ENCODE results near the gene DLEC1. TPM values are rescaled to one million over a fixed set of nuclear protein-coding genes. Genes with fewer than 3 reads are reported as not detected.

Gene DLEC1
- total and polyA plus RNA-seq, 2 donors (not counting 1 experiment from before 2014, with no cell fraction given), result 0.52 to 2.1 TPM

DNA sequence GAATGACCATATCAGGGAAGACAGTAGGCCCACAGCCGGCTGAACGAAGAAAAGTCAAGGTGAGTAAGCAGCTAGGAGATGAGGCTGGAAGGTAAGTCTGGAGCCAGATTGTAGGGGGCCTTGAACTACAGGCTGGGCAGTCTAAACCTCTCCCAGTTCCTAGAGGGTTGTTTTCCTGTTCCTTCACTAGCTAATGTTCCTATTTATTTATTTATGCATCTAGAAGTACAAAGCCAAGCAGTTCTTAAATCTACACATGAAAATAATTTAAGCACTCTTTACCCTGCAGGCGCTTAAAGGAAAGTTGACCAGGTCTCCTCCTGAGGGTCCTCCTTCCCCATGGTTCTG is 94.2 kb downstream of the DLEC1 start:
- no peak overlapping the region for H3K9ac ChIP-seq (ENCODE audit: low read length)
- CTCF ChIA-PET, result interaction anchor here (0.9 kb wide), 1 partner anchor 214 kb away, joined by 3 read pairs; no protein-coding TSS in a partner anchor
- no peak for DNase-seq
- H3K9me3 ChIP-seq (ENCODE audit: control extremely low read depth in 1 of 3, control insufficient read depth in 2 of 3, insufficient read depth in 1 of 3, low read length in 2 of 3), result no peaks in the 10 kb centered on the region
- POLR2A ChIA-PET, result no interaction called here
- no peak overlapping the region for H3K4me3 ChIP-seq (ENCODE audit: control extremely low read depth in 1 of 5, extremely low read depth in 1 of 5, insufficient read depth in 1 of 5, low read depth in 2 of 5, low read length in 4 of 5)
- no peak overlapping the region for H3K27ac ChIP-seq (ENCODE audit: low read length in 2 of 2)
- intact Hi-C loops (cut with micrococcal nuclease), result loop anchor here (10.0 kb wide), 1 partner anchor 972 kb away; the partner anchor contains the start of genes GORASP1 and TTC21A
- no peak for ATAC-seq (ENCODE audit: low read depth)
- H2AFZ ChIP-seq (ENCODE audit: insufficient read depth, low read depth, low read length, poor library complexity, severe bottlenecking), result no peak overlapping the region
- H3K79me2 ChIP-seq (ENCODE audit: control insufficient read depth, insufficient read depth, low read length), result peaks cover 66% of the 10 kb centered on the region
- peaks cover 35% of the 10 kb centered on the region for H3K4me1 Mint-ChIP-seq
- H3K27me3 ChIP-seq (replicated peaks in 1 of 4; ENCODE audit: control extremely low read depth in 1 of 4, control insufficient read depth in 3 of 4, insufficient read depth in 4 of 4, low read length in 3 of 4), result no peaks in the 10 kb centered on the region
- no peaks in the 10 kb centered on the region for H3K27me3 Mint-ChIP-seq
- WGBS (ENCODE audit: insufficient coverage), result 94% methylated on average over 3 of the region's 3 CpGs
- H3K9me3 Mint-ChIP-seq (ENCODE audit: insufficient read depth), result no peaks in the 10 kb centered on the region
- peaks cover 5 to 60% of the 10 kb centered on the region in 2 experiments for H3K36me3 ChIP-seq (replicated peaks in 1 of 2; ENCODE audit: control extremely low read depth in 1 of 2, control insufficient read depth in 1 of 2, extremely low read depth in 1 of 2, insufficient read depth in 2 of 2, low read length in 1 of 2)
- no peak overlapping the region for H3K27ac Mint-ChIP-seq
- peaks cover 17 to 30% of the 10 kb centered on the region in 2 donors for H3K4me1 ChIP-seq (ENCODE audit: control insufficient read depth in 2 of 2, insufficient read depth in 2 of 2, low read length in 2 of 2)
- H4K20me1 ChIP-seq (ENCODE audit: control insufficient read depth, insufficient read depth, low read length, poor library complexity, severe bottlenecking), result peaks cover 44% of the 10 kb centered on the region
- TF ChIP-seq, protein P1, sequence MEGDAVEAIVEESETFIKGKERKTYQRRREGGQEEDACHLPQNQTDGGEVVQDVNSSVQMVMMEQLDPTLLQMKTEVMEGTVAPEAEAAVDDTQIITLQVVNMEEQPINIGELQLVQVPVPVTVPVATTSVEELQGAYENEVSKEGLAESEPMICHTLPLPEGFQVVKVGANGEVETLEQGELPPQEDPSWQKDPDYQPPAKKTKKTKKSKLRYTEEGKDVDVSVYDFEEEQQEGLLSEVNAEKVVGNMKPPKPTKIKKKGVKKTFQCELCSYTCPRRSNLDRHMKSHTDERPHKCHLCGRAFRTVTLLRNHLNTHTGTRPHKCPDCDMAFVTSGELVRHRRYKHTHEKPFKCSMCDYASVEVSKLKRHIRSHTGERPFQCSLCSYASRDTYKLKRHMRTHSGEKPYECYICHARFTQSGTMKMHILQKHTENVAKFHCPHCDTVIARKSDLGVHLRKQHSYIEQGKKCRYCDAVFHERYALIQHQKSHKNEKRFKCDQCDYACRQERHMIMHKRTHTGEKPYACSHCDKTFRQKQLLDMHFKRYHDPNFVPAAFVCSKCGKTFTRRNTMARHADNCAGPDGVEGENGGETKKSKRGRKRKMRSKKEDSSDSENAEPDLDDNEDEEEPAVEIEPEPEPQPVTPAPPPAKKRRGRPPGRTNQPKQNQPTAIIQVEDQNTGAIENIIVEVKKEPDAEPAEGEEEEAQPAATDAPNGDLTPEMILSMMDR (IDR thresholded peaks at IDR 0.05), result no peak
- TF ChIP-seq EZH2 (IDR thresholded peaks at IDR 0.05; ENCODE audit: borderline replicate concordance, insufficient read depth, low read depth, low read length, poor library complexity, severe bottlenecking), result no peak
- no peak overlapping the region for H3K4me2 ChIP-seq (replicated peaks; ENCODE audit: low read depth, low read length, poor library complexity, severe bottlenecking)
- H3K4me3 Mint-ChIP-seq, result no peak overlapping the region

DNA sequence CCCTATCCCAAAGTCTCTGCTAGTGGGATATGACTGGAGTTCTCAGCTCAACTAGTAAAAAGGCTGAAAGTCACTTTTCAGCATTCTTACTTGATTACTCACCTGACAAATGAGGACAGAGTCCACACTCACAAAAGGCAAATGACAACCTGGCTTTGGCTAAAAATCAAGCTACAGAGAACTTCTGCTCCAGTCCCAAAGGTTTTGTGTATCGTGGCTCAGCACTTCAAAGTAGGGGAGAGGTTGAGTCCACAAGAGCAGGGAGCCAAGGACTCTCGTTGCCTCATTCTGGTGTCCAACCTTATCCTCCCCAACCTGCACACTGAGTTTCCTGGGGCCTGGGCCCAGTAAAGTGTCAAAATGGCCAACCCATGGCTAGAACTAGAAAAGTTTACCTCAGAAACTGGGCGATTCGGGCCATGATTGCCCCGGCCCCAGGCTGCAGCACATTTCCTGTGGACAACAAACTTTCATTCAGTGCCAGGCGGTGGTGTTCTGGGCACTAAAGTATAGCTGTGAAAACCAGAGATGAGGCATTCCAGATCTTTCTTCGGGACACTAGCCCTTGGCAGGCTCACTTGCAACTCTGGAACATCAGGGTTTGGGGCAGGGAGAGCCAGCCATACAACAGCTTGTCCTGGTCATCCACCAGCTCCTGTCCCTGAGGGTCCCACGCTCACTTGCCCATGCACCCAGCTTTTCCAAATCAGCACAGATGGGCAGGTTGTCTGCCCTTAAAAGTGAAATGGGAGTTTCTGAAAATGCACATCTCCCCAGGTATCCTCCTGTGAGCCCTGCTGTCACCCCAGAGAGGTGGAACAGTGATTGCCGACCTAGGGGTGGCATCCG is 94.8 kb downstream of the DLEC1 start:
- H3K27me3 ChIP-seq (replicated peaks in 1 of 4; ENCODE audit: control extremely low read depth in 1 of 4, control insufficient read depth in 3 of 4, insufficient read depth in 4 of 4, low read length in 3 of 4), result no peaks in the 10 kb centered on the region
- H3K9me3 ChIP-seq (ENCODE audit: control extremely low read depth in 1 of 3, control insufficient read depth in 2 of 3, insufficient read depth in 1 of 3, low read length in 2 of 3), result no peaks in the 10 kb centered on the region
- peaks cover 41% of the 10 kb centered on the region for H4K20me1 ChIP-seq (ENCODE audit: control insufficient read depth, insufficient read depth, low read length, poor library complexity, severe bottlenecking)
- no peak for ATAC-seq (ENCODE audit: low read depth)
- H3K9ac ChIP-seq (ENCODE audit: low read length), result no peak overlapping the region
- H3K27ac ChIP-seq (ENCODE audit: low read length in 2 of 2), result no peak overlapping the region
- ChIA-PET POLR2A (no interaction called here), CTCF (interaction anchor here (0.9 kb wide), 1 partner anchor 213 kb away, joined by 3 read pairs; no protein-coding TSS in a partner anchor)
- Mint-ChIP-seq H3K4me1 (peaks cover 38% of the 10 kb centered on the region), H3K4me3 (no peak overlapping the region), H3K9me3 (ENCODE audit: insufficient read depth) (no peaks in the 10 kb centered on the region), H3K27ac (no peak overlapping the region), H3K27me3 (no peaks in the 10 kb centered on the region)
- no peak for TF ChIP-seq EZH2 (IDR thresholded peaks at IDR 0.05; ENCODE audit: borderline replicate concordance, insufficient read depth, low read depth, low read length, poor library complexity, severe bottlenecking)
- TF ChIP-seq, protein P1 (IDR thresholded peaks at IDR 0.05), result no peak
- peaks cover 71% of the 10 kb centered on the region for H3K79me2 ChIP-seq (ENCODE audit: control insufficient read depth, insufficient read depth, low read length)
- DNase-seq, result no peak
- no peak overlapping the region for H3K4me3 ChIP-seq (ENCODE audit: control extremely low read depth in 1 of 5, extremely low read depth in 1 of 5, insufficient read depth in 1 of 5, low read depth in 2 of 5, low read length in 4 of 5)
- H3K4me2 ChIP-seq (replicated peaks; ENCODE audit: low read depth, low read length, poor library complexity, severe bottlenecking), result no peak overlapping the region
- peaks cover 5 to 57% of the 10 kb centered on the region in 2 experiments for H3K36me3 ChIP-seq (replicated peaks in 1 of 2; ENCODE audit: control extremely low read depth in 1 of 2, control insufficient read depth in 1 of 2, extremely low read depth in 1 of 2, insufficient read depth in 2 of 2, low read length in 1 of 2)
- H2AFZ ChIP-seq (ENCODE audit: insufficient read depth, low read depth, low read length, poor library complexity, severe bottlenecking), result no peak overlapping the region
- H3K4me1 ChIP-seq (ENCODE audit: control insufficient read depth in 2 of 2, insufficient read depth in 2 of 2, low read length in 2 of 2), result peaks cover 17 to 32% of the 10 kb centered on the region in 2 donors
- WGBS (ENCODE audit: insufficient coverage), result 98% methylated on average over 7 of the region's 10 CpGs
- intact Hi-C loops (cut with micrococcal nuclease), result loop anchor here (10.0 kb wide), 1 partner anchor 971 kb away; the partner anchor contains the start of genes GORASP1 and TTC21A

Measured in B cell (primary cell).